ENCODE measurements around the gene PKP3.

PKP3 gene

GRCh38 chr11:380095-380480 lies 13.9 kb upstream of the PKP3 start:
- no peak overlapping the region for H3K4me3 ChIP-seq (ENCODE audit: control insufficient read depth, low read depth, low read length)
- no peak for TF ChIP-seq CTCF (conservative IDR thresholded peaks at IDR 0.05; ENCODE audit: control insufficient read depth, insufficient read depth, low read depth, low read length)
- no peak for DNase-seq (ENCODE audit: low read depth)

- no peak for DNase-seq (ENCODE audit: low read depth)
- no peak overlapping the region for H3K4me3 ChIP-seq (ENCODE audit: control insufficient read depth, low read depth, low read length)
- TF ChIP-seq CTCF (conservative IDR thresholded peaks at IDR 0.05; ENCODE audit: control insufficient read depth, insufficient read depth, low read depth, low read length) = no peak
Observed at GRCh38 chr11:380491-380890, 13.5 kb upstream of the PKP3 start.

- no peak for DNase-seq (ENCODE audit: low read depth)
- no peak for TF ChIP-seq CTCF (conservative IDR thresholded peaks at IDR 0.05; ENCODE audit: control insufficient read depth, insufficient read depth, low read depth, low read length)
- H3K4me3 ChIP-seq (ENCODE audit: control insufficient read depth, low read depth, low read length) = no peak overlapping the region
Observed at GRCh38 chr11:380996-381395, 13.0 kb upstream of the PKP3 start.

- no peak for DNase-seq (ENCODE audit: low read depth)
- no peak for TF ChIP-seq CTCF (conservative IDR thresholded peaks at IDR 0.05; ENCODE audit: control insufficient read depth, insufficient read depth, low read depth, low read length)
- no peak overlapping the region for H3K4me3 ChIP-seq (ENCODE audit: control insufficient read depth, low read depth, low read length)
Observed at GRCh38 chr11:381501-382072, 12.4 kb upstream of the PKP3 start.

- DNase-seq (ENCODE audit: low read depth) = no peak
- TF ChIP-seq CTCF (conservative IDR thresholded peaks at IDR 0.05; ENCODE audit: control insufficient read depth, insufficient read depth, low read depth, low read length) = no peak
- H3K4me3 ChIP-seq (ENCODE audit: control insufficient read depth, low read depth, low read length) = no peak overlapping the region
Observed at GRCh38 chr11:382081-382629, 11.9 kb upstream of the PKP3 start.

- no peak for DNase-seq (ENCODE audit: low read depth)
- no peak for TF ChIP-seq CTCF (conservative IDR thresholded peaks at IDR 0.05; ENCODE audit: control insufficient read depth, insufficient read depth, low read depth, low read length)
- no peak overlapping the region for H3K4me3 ChIP-seq (ENCODE audit: control insufficient read depth, low read depth, low read length)
Observed at GRCh38 chr11:383431-383830, 10.6 kb upstream of the PKP3 start.

GRCh38 chr11:384511-384910 lies 9.5 kb upstream of the PKP3 start:
- no peak for DNase-seq (ENCODE audit: low read depth)
- H3K4me3 ChIP-seq (ENCODE audit: control insufficient read depth, low read depth, low read length) = no peak overlapping the region
- no peak for TF ChIP-seq CTCF (conservative IDR thresholded peaks at IDR 0.05; ENCODE audit: control insufficient read depth, insufficient read depth, low read depth, low read length)

Measured in fibroblast of mammary gland (primary cell).